Loucy (cell line): ENCODE measurements around the gene CEP131.

Experiments
- CTCF ChIP-seq: fragments of 200-600 bp; sonication (generic); conservative IDR thresholded peaks from 2 replicates; pipeline ENCODE4 v1.5.1; 2014; ENCODE audit warnings: mild to moderate bottlenecking, antibody characterized with exemption, low read length
- EZH2phosphoT487 ChIP-seq: fragments of 200-600 bp; IDR thresholded peaks from 2 replicates; pipeline ENCODE4 v1.6.1; 2018; ENCODE audit warnings: antibody characterized with exemption, mild to moderate bottlenecking, moderate library complexity, borderline replicate concordance

GRCh38 chr17:81218991-81219390 is 3.8 kb downstream of the CEP131 start:
- no peak for TF ChIP-seq CTCF
- TF ChIP-seq EZH2phosphoT487: no peak
